ENCODE data around the gene PVALEF. TPM values are rescaled to one million over a fixed set of nuclear protein-coding genes. Genes with fewer than 3 reads are reported as not detected.

Gene PVALEF
- total and polyA plus RNA-seq, 2 of the 13 experiments (the other 11 are each of a cell fraction or from before 2014, with no cell fraction given) = 0.18 TPM

GRCh38 chr17:81181811-81182185, 16.5 kb downstream of the PVALEF start:
- intact Hi-C loops (cut with micrococcal nuclease; ENCODE audit: unreplicated experiment) (no loop called here), in situ Hi-C loops (cut with HindIII; ENCODE audit: extremely low pct_ligation_motif_present, low pct_unique_long_range_greater_than_20kb) (no loop called here)
- FAIRE-seq (no peak), DNase-seq (ENCODE audit: low spot score) (no peak), ATAC-seq (no peak)
- no peak for TF ChIP-seq ZNF512B (CRISPR knock-in tag; IDR thresholded peaks at IDR 0.05; ENCODE audit: borderline replicate concordance)
- TF ChIP-seq SPEN (CRISPR knock-in tag; IDR thresholded peaks at IDR 0.05; ENCODE audit: low read depth) = no peak
- no peak for TF ChIP-seq RELA (CRISPR knock-in tag; IDR thresholded peaks at IDR 0.05)
- no peak for TF ChIP-seq ATF1 (CRISPR knock-in tag; IDR thresholded peaks at IDR 0.05)
- TF ChIP-seq KDM6A (CRISPR knock-in tag; IDR thresholded peaks at IDR 0.05; ENCODE audit: low read depth) = no peak
- H3K4me3 ChIP-seq (replicated peaks in 1 of 3; ENCODE audit: insufficient read depth in 1 of 3, low read depth in 2 of 3, low read length in 3 of 3) = no peak overlapping the region
- peaks cover 52% of the 10 kb centered on the region for H3K4me1 ChIP-seq (ENCODE audit: insufficient read depth, low read length)
- no peaks in the 10 kb centered on the region for H3K36me3 ChIP-seq (replicated peaks in 1 of 2; ENCODE audit: control insufficient read depth in 1 of 2, insufficient read depth in 2 of 2, low read length in 2 of 2)
- no peak overlapping the region for H3K9ac ChIP-seq (ENCODE audit: insufficient read depth, low read depth, low read length)
- H3K9me3 ChIP-seq (ENCODE audit: low read length) = no peaks in the 10 kb centered on the region
- BruUV-seq (replicated peaks) = no TSS peak
- H2AFZ ChIP-seq (ENCODE audit: low read length) = no peak overlapping the region
- no peaks in the 10 kb centered on the region for H4K20me1 ChIP-seq (ENCODE audit: insufficient read depth, low read length)
- no peaks in the 10 kb centered on the region for H3K79me2 ChIP-seq (ENCODE audit: insufficient read depth, low read length)
- H3K4me2 ChIP-seq (ENCODE audit: low read depth, low read length) = no peak overlapping the region
- CTCF ChIA-PET (ENCODE audit: low intra/inter-chr PET ratio, low total read pairs) = no interaction called here
- H3K27me3 ChIP-seq (ENCODE audit: control insufficient read depth in 1 of 2, insufficient read depth in 2 of 2, low read length in 2 of 2) = peaks cover 22 to 59% of the 10 kb centered on the region in 2 experiments
- 38% methylated on average over 10 of the region's 19 CpGs for WGBS (ENCODE audit: low lambda C conversion rate)
- POLR2A ChIA-PET = no interaction called here
- no peak overlapping the region for H3K27ac ChIP-seq (ENCODE audit: extremely low read length, insufficient read depth, low read length)

GRCh38 chr17:81182596-81182995, 17.3 kb downstream of the PVALEF start:
- H2AFZ ChIP-seq (ENCODE audit: low read length) = no peak overlapping the region
- ChIA-PET POLR2A (no interaction called here), CTCF (ENCODE audit: low intra/inter-chr PET ratio, low total read pairs) (no interaction called here)
- 33% methylated on average over 3 of the region's 5 CpGs for WGBS (ENCODE audit: low lambda C conversion rate)
- no peak for FAIRE-seq
- no peak overlapping the region for H3K27ac ChIP-seq (ENCODE audit: extremely low read length, insufficient read depth, low read length)
- intact Hi-C loops (cut with micrococcal nuclease; ENCODE audit: unreplicated experiment) = no loop called here
- no peaks in the 10 kb centered on the region for H4K20me1 ChIP-seq (ENCODE audit: insufficient read depth, low read length)
- H3K9me3 ChIP-seq (ENCODE audit: low read length) = no peaks in the 10 kb centered on the region
- peaks cover 22 to 57% of the 10 kb centered on the region in 2 experiments for H3K27me3 ChIP-seq (ENCODE audit: control insufficient read depth in 1 of 2, insufficient read depth in 2 of 2, low read length in 2 of 2)
- ATAC-seq = no peak
- no peaks in the 10 kb centered on the region for H3K36me3 ChIP-seq (replicated peaks in 1 of 2; ENCODE audit: control insufficient read depth in 1 of 2, insufficient read depth in 2 of 2, low read length in 2 of 2)
- no peak overlapping the region for H3K9ac ChIP-seq (ENCODE audit: insufficient read depth, low read depth, low read length)
- no peak for DNase-seq (ENCODE audit: low spot score)
- no TSS peak for BruUV-seq (replicated peaks)
- in situ Hi-C loops (cut with HindIII; ENCODE audit: extremely low pct_ligation_motif_present, low pct_unique_long_range_greater_than_20kb) = no loop called here
- H3K4me1 ChIP-seq (ENCODE audit: insufficient read depth, low read length) = peaks cover 52% of the 10 kb centered on the region
- TF ChIP-seq MAFG (CRISPR knock-in tag; IDR thresholded peaks at IDR 0.05) (no peak), ZNF616 (CRISPR knock-in tag; IDR thresholded peaks at IDR 0.05; ENCODE audit: low read depth) (no peak), HDAC6 (IDR thresholded peaks at IDR 0.05; ENCODE audit: low read depth, low read length) (no peak)
- H3K79me2 ChIP-seq (ENCODE audit: insufficient read depth, low read length) = no peaks in the 10 kb centered on the region
- H3K4me2 ChIP-seq (ENCODE audit: low read depth, low read length) = no peak overlapping the region
- H3K4me3 ChIP-seq (replicated peaks in 1 of 3; ENCODE audit: insufficient read depth in 1 of 3, low read depth in 2 of 3, low read length in 3 of 3) = no peak overlapping the region
